GM21825 (cell line): ENCODE data around the gene FGA.
A peak's percentile ranks its signal among the peaks of the same experiment; 100 is the strongest.

Source experiments
- ATAC-seq: cut with Tn5 transposase; IDR thresholded peaks from one replicate; pipeline ENCODE4 v1.9.1; 2021; ENCODE audit warnings: mild to moderate bottlenecking, moderate library complexity; ENCODE audit not compliant: unreplicated experiment

The FGA gene

GRCh38 chr4:154590329-154591006 lies at the start of gene FGA:
FGA (minus strand) TSS chr4:154590742; CDS start chr4:154590687, 55 bp downstream.
- no peak for ATAC-seq

GRCh38 chr4:154634058-154634457 lies 43.5 kb upstream of the FGA start:
- ATAC-seq, result peak; percentile 58

DNA sequence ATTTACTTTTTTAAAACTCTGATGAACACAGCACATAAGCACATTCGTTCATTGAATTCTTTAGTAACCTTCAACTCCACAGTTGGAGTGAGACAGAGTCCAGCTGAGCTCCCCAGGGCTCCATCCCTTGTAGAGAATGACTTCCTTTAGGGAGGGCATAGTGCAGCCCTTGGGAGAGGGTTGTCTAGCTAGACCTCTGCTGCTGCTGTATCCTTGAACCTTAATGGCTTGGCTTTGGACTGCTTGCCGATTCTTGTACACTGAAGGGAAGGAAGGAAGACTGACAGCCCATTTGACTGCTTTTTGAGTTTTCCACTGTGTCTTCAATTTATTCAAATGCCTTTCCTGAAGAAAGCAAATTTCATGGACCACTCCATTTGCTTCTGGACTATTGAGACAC lies 41.3 kb upstream of the FGA start:
- ATAC-seq, result no peak

DNA sequence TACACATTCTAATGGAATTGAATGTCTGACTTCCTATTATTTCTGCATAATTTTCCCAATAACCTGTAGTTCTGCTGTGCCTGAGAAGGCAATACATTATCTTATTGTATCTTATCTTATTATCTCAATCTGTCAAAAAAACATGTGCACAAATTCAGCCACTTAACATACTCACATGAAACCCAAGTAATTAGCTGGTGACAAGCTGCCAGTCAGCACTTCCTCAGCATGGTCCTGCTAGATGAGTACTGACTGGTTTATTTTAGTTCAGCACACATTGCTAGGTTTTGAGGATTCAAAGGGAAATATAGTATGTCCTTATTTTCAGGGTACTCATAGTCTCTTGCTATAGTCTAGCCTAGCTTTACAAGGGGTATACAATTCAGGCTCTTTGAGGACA lies 39.8 kb upstream of the FGA start:
- ATAC-seq, result no peak

DNA sequence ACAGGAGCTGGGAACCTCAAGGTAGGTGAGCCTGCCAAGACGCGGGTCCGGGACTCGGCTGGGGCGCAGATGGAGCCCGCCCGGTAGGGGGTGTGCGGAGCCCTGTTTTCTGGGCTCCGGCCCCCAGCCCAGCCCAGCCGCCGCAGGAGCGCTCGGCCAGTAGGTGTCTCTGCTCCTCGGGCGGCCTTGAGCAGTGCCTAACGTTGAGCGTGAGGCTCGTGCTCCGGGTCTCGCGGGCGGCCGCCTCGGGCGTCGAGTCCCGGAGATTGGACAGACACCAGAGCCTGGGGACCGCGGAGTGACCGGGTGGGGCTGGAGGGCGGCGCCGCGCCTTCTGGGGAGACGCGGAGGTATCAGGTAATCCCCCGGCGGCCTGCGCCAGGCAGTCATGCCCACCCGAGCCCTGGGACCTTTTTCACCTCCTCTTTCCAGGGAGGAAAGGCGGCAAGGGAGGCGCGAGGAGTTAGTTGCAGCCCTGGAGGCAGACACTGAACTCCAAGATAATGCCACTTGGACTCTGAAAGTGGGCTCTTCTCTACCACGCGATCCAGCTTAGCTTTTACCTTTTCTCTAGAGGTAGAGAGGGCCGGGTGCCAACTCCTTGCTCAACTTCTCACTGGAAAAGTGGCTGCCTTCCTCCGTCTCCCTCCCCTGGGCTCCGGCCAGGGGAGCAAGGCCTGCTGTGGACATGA lies 36.4 kb upstream of the FGA start:
- ATAC-seq, result peak; percentile 92

- ATAC-seq, result no peak
Measured at GRCh38 chr4:154625971-154626370, 35.4 kb upstream of the FGA start.

DNA sequence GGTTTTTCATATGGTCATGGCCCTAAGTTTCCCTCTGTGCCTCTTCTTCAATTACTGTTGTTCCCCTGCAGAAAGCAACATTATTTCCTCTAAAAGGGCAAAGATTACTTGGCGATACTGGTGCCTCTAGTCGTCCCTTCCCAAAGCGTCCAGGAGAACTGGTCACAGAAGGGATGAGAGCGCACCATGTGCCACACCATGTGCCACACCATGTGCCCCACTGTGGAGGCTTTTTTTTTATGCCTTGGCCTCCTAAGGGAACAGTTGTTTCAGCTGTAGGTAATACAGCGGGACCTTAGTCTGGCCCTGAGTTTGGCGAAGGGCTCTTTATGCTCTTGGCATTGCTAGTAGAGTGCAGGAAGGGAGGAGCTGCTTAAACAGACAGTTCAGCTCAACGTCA lies 33.5 kb upstream of the FGA start:
- no peak for ATAC-seq

GRCh38 chr4:154623436-154623835 lies 32.9 kb upstream of the FGA start:
- ATAC-seq, result no peak

- peak; percentile 56 for ATAC-seq
Measured at GRCh38 chr4:154622598-154622997, 32.1 kb upstream of the FGA start.

DNA sequence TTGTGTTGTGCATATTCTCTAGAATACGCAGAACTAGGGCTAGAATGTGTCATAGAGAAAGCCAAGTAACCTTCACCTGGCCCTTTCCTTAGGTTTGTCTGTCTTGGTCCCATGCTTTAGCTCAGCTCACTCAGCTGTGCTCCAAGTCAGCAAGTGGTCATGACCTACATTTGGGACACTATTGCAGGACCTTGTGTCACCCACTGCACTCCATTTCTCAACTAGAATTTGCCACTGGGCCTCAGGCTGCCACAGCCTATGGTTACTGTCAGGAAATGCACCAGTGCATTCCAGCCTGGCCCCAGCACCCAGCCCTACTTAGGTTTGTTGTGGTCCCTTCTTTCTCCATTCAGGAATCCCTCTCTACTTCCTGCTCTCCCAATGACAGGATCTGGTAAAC lies 29.6 kb upstream of the FGA start:
- ATAC-seq, result no peak

DNA sequence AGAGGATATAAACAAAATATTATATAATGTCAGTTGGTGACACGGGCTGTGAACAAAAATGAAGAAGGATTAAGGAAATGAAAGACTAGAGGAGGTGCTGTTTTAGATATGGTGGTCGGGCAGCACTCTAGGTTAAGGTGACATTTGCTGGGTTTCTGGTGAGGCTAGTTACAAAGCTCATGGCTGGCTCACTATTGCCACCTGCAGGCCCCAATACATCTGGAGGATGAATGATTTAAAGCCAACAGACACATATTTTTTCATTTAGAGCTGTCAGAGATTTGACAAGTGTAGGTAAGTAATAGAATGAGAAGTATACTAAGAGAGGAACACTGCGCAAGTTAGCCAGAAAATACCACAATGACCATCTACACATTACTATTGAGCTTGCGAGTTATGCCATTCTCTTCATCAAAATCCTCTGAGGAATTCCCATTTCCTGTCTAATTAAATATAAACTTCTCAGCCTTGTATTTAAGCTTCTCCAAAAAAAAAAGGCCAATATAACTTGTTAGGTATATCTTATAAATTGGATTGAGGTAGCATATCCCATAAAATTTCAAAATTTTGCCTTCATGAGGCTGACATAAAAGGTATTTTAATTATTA lies 28.3 kb upstream of the FGA start:
- ATAC-seq, result peak; percentile 56

GRCh38 chr4:154617820-154618317 lies 27.3 kb upstream of the FGA start:
- ATAC-seq, result no peak

- peak; percentile 94 for ATAC-seq
Measured at GRCh38 chr4:154616731-154617130, 26.2 kb upstream of the FGA start.

DNA sequence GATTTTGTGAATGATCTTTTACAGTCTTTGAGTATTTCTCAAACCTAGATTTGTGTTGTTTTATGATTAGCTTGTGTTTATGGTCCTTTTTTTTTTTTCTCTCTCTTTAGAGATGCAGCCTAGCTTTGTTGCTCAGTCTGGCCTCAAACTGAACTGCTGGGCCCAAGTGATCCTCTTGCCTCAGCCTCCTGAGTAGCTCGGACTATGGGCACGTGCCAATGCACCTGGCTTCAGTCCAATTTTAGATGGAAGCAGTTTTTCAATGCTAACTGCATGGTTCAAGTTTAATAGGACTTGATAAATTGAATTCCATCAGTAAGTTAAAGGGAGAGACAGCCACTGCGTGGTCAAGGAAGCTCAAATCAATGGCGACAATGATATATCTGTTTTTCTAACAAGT lies 25.7 kb upstream of the FGA start:
- ATAC-seq, result no peak

GRCh38 chr4:154615211-154615610 lies 24.7 kb upstream of the FGA start:
- no peak for ATAC-seq

DNA sequence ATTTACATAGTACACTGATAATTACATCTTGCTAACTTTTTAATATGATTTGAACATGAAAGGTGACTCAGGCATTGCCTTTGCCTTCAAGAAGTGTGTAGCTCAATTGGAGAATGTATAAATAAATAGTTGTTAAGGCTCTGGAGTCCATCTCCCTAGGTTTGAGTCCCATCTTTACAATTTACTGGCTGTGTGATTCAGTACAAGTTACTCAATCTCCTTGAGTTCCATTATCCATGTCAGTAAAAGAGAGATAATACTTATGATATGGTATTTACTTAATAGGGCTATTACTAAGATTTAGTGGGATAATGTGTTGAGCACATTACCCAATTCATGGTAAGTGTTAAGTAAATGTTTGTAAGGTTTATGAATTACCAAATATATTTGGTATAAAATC lies 23.8 kb upstream of the FGA start:
- ATAC-seq, result no peak

DNA sequence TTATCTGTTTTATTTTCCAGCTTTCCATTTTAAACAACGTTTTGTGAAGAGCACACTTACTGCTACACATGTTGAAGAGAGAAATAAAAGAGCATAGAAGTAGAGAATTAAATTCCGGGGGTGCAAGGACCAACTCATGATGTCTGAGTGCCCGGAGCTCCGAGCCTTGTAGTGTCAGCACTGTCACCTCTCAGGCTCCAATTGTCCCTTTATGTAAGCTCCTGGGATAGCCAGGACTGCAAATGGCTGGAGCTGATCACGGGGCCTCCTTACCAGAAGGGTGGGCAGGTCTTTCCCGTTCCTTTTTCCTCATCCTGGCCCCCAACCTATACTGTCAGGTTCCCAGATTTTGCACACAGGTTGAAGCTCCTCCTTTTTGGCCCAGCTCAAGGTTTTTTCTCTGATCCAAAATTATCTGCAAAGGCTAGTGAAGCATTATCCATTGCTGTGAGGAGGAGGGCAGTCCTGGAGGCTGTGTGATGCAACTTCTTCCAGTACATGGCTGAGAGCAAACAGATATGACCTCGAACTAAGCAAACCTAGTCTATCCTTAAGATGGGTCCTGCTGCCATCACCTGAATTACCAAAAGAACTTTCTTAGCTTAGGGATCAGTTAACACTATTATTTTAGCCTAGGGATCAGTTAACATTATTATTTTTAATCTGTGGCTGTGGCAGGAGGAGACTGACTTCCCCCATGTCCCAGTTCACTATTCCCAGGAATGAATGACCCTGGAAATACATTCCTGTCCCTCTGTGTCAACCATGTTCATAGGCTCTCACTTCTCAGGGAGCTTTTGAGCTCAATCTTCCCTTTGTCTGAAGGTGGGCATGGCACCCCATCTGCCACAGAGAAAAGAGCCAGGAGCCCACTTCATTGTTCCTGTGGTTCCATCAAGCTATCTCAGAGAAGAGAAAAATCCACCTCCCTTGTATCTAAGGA lies 22.2 kb upstream of the FGA start, which contains the start of gene FGG:
Gene FGG, minus strand, starts transcription at position 185 of the 943 bp plus-strand sequence. Its CDS starts 47 bp downstream, at position 138.
- no peak for ATAC-seq

- no peak for ATAC-seq
Measured at GRCh38 chr4:154611833-154612232, 21.3 kb upstream of the FGA start.

DNA sequence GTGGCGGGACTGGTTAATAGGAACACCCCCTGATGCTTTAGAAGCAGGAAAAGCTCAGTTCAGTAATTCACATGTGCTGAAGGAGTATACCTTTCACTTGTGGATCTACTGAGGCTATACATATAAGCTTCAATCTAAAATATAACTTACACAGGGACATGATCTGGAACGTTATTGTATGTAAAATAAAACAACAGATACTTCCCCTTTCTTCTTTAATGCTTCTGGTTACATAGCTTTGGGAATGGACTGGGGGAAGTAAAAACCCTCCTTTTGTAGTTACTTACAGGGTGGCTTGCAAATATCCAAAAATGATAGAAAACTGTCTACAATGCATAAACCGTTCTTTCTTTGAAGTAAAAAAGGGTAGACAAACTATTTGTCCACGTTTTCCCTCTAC lies 20.0 kb upstream of the FGA start:
- no peak for ATAC-seq

DNA sequence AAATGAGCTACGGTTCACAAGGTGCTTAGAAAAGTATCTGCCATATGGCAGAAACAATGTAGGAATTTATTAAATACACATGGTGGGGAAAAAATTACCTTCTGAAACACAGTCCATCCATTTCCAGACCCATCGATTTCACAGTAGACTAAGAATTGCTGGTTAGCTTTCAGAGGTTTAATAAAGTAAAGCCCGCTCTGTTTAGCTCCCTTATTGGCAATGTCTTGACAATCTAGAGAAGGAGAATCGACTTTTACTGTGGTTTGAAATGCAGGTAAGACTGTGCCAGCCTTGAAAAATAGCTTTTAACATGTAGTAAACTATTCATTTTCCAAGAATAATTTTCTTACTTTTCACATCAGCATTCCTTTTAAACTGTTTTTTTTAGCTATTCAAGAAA lies 19.0 kb upstream of the FGA start:
- ATAC-seq, result no peak
